Measurements from ENCODE around the gene FXR1. TPM values are rescaled to one million over a fixed set of nuclear protein-coding genes. Genes with fewer than 3 reads are reported as not detected.
A peak's percentile ranks its signal among the peaks of the same experiment; 100 is the strongest.
"Not testable (repeated sequence)": the region's sequence is repeated elsewhere in the genome, so short reads cannot be mapped to it uniquely, and the experiment has no call there.

Gene FXR1
- 100 to 1,000 TPM in 1 of 4 donors, 10 to 100 TPM in 3; 14.2 to 106 (median 58.9) TPM for total RNA-seq

DNA sequence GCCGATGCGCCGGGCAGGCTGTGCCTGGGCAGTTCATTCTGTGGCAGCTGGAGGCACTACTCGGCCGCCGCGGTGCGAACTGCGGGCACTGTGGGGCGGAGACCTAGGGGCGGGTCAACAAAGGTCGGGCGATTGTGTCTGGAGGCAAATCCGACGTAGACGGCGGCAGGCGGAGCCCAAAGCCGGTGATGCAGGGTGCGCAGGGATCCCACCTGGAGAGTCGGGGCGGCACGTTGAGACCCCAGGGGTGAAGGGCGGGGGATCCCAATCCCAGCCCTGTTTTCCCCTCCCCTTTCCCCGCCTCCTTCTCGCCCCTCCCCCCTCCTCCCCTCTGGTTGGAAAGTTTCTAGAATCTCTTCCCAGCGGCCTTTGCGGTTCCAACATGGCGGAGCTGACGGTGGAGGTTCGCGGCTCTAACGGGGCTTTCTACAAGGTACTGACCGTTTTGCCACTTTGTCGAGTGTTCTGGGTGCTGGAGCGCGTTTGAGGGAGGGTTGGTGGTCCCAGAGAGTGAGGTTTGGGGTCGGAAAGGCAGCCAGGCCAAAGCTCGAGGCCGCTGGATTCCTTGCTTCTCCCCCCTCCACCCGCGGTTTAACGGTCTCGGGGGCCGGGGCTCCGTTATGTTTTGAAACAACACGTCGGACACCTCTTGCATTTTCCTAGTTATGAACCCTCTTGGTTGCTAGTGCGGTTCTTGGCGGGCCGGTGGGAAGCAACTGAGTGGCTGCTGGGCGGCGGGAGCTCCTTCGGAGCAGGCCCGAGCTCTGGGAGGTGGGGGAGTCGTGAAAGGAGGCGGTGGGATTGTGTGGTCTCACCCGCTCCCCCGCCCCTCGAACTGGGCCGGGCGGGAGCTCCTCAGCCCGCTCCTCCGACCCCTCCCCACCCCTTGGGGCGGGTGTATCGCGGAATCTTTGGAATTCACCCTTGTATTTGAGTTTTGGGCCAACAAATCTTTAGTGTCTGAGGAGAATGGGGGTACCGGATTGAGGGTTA lies at the start of gene FXR1:
FXR1 (plus strand) TSS at position 367 of the 993 bp plus-strand sequence; CDS start at position 383, 16 bp downstream.
- WGBS, 2 donors (ENCODE audit: low coverage in 1 of 2), result 0% methylated on average over 6 to 67 of the region's 68 CpGs
- Histone ChIP-seq H3K27me3 (no peaks in the 10 kb centered on the region), H3K9me3 (no peaks in the 10 kb centered on the region), H3K36me3 (no peaks in the 10 kb centered on the region), H3K27ac (peak within 1 kb of the TSS; percentile 85 to 90 (median 86)), H3K4me3 (peak within 1 kb of the TSS; percentile 59 to 92 (median 78)), H3K4me1 (peaks cover 7 to 35% (median 25%) of the 10 kb centered on the region in 4 donors)
- peak; percentile 93 for DNase-seq
- peak; percentile 59 for TF ChIP-seq POLR2A (IDR thresholded peaks at IDR 0.05)
- TF ChIP-seq POLR2AphosphoS5 (IDR thresholded peaks at IDR 0.05), result peak; percentile 62 to 78 (median 64)
- peak; percentile 75 to 87 (median 82) for TF ChIP-seq CTCF (IDR thresholded peaks at IDR 0.05)
- no peak for TF ChIP-seq EP300 (IDR thresholded peaks at IDR 0.05; ENCODE audit: low read depth)
- in situ Hi-C loops (cut with MboI; ENCODE audit: low pct_ligation_motif_present in 1 of 4, low pct_unique_long_range_greater_than_20kb in 1 of 4, low sequenced_read_pairs in 3 of 4) (no loop called here), intact Hi-C loops (cut with DNase I; ENCODE audit: low total_unique reads) (no loop called here)

DNA sequence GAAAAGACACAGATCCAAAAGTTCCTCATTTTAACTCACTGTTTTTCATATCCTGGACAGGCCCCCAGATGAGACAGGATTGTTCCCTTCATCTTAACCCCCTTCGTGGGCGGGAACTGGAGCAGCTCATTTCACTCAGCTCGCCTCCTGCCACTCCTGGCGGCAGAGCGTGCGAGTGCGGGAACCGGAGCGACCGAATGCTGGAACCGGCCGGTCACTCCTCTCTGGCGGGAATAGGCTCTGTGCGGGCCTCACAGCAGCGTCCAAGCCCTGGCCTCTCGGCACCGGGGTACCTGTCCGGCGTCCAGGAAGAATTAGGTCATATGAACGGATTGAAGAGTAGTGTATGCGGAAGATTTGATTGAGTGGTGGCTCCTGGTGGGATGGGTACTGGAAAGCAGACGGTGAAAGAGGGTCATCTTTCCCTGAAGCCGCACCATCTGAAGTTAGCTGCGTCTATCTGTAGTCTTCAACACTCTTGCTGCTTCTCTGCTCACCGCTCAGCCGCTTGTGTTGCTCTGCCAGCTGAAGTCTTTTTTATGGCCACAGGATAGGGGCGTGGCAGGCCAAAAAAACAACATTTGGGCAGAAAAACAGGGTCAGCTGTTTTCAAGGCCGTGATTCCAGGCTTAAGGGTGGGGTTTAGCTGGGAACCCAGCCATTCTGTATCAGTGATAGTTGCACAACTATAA lies 42.3 kb upstream of the FXR1 start:
- WGBS, 2 donors (ENCODE audit: low coverage in 1 of 2), result 6 to 19% methylated on average over 2 to 28 of the region's 28 CpGs
- in situ Hi-C loops (cut with MboI; ENCODE audit: low pct_ligation_motif_present in 1 of 4, low pct_unique_long_range_greater_than_20kb in 1 of 4, low sequenced_read_pairs in 3 of 4) (no loop called here), intact Hi-C loops (cut with DNase I; ENCODE audit: low total_unique reads) (no loop called here)
- DNase-seq, result peak; percentile 9
- Histone ChIP-seq H3K9me3 (no peaks in the 10 kb centered on the region), H3K4me1 (peaks cover 0 to 5% (median 0%) of the 10 kb centered on the region in 4 donors), H3K4me3 (peak overlapping the region in 3 of 4 donors; percentile 7 to 38 (median 15)), H3K27me3 (no peaks in the 10 kb centered on the region), H3K36me3 (no peaks in the 10 kb centered on the region), H3K27ac (peak overlapping the region in 1 of 4 donors; percentile 3)
- no peak for TF ChIP-seq POLR2A (IDR thresholded peaks at IDR 0.05)
- no peak for TF ChIP-seq EP300 (IDR thresholded peaks at IDR 0.05; ENCODE audit: low read depth)
- TF ChIP-seq POLR2AphosphoS5 (IDR thresholded peaks at IDR 0.05), result no peak

DNA sequence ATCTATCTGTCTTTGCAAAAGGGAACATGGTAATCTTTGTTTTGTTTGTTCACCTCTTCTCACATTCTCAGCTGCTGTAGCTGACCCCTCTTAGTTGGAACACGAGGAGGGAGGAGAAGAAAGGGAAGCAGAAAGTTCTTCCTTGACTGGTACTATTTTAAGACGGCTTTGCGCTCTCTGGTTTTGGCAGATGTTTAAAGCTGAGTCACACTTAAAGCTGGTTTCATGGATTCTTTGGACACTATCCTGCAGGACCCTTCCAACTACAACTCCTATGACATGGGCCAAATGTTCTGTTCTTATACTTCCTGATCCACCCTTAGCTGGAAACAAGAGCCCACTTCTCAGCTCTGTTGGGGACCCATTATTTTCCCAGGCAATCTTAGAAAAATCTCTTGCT lies 40.6 kb upstream of the FXR1 start:
- H3K4me3 ChIP-seq, result no peak overlapping the region
- peaks cover 0 to 5% (median 0%) of the 10 kb centered on the region in 4 donors for H3K4me1 ChIP-seq
- no peak for DNase-seq
- no peak overlapping the region for H3K27ac ChIP-seq
- in situ Hi-C loops (cut with MboI; ENCODE audit: low pct_ligation_motif_present in 1 of 4, low pct_unique_long_range_greater_than_20kb in 1 of 4, low sequenced_read_pairs in 3 of 4) (no loop called here), intact Hi-C loops (cut with DNase I; ENCODE audit: low total_unique reads) (no loop called here)
- no peaks in the 10 kb centered on the region for H3K36me3 ChIP-seq
- WGBS, 2 donors (ENCODE audit: low coverage in 1 of 2), result 25 to 38% methylated on average over 3 of the region's 3 CpGs
- H3K9me3 ChIP-seq, result no peaks in the 10 kb centered on the region
- no peak for TF ChIP-seq EP300 (IDR thresholded peaks at IDR 0.05; ENCODE audit: low read depth)
- TF ChIP-seq POLR2AphosphoS5 (IDR thresholded peaks at IDR 0.05), result no peak
- no peak for TF ChIP-seq POLR2A (IDR thresholded peaks at IDR 0.05)
- no peaks in the 10 kb centered on the region for H3K27me3 ChIP-seq

GRCh38 chr3:180872430-180872829 lies 40.0 kb upstream of the FXR1 start:
- intact Hi-C loops (cut with DNase I; ENCODE audit: low total_unique reads); in situ Hi-C loops (cut with MboI; ENCODE audit: low pct_ligation_motif_present in 1 of 4, low pct_unique_long_range_greater_than_20kb in 1 of 4, low sequenced_read_pairs in 3 of 4); H3K4me3 ChIP-seq; DNase-seq; H3K36me3 ChIP-seq; H3K27me3 ChIP-seq; H3K27ac ChIP-seq; H3K4me1 ChIP-seq; H3K9me3 ChIP-seq: not testable (repeated sequence)
- 71 to 86% methylated on average over 6 to 9 of the region's 9 CpGs for WGBS, 2 donors (ENCODE audit: low coverage in 1 of 2)

- H3K36me3 ChIP-seq, result no peaks in the 10 kb centered on the region
- H3K9me3 ChIP-seq, result no peaks in the 10 kb centered on the region
- DNase-seq, result no peak
- peaks cover 0 to 5% (median 0%) of the 10 kb centered on the region in 4 donors for H3K4me1 ChIP-seq
- TF ChIP-seq POLR2AphosphoS5 (IDR thresholded peaks at IDR 0.05) (no peak), POLR2A (IDR thresholded peaks at IDR 0.05) (no peak), CTCF (IDR thresholded peaks at IDR 0.05) (no peak), EP300 (IDR thresholded peaks at IDR 0.05; ENCODE audit: low read depth) (no peak)
- in situ Hi-C loops (cut with MboI; ENCODE audit: low pct_ligation_motif_present in 1 of 4, low pct_unique_long_range_greater_than_20kb in 1 of 4, low sequenced_read_pairs in 3 of 4), result no loop called here
- no peak overlapping the region for H3K4me3 ChIP-seq
- no peaks in the 10 kb centered on the region for H3K27me3 ChIP-seq
- 53 to 67% methylated on average over 2 of the region's 2 CpGs for WGBS, 2 donors (ENCODE audit: low coverage in 1 of 2)
- no peak overlapping the region for H3K27ac ChIP-seq
- intact Hi-C loops (cut with DNase I; ENCODE audit: low total_unique reads), result no loop called here
Measured at GRCh38 chr3:180875124-180875698, 37.3 kb upstream of the FXR1 start.
